GM12878 (cell line): ENCODE data around the gene ENOX1. TPM values are rescaled to one million over a fixed set of nuclear protein-coding genes. Genes with fewer than 3 reads are reported as not detected.

ENCODE experiments used
- polyA plus RNA-seq, 11 experiments: library from polyadenylated mRNA; depleted of rRNA in 4 of 11; unstranded in 6 of 11; stranded (reverse) in 5 of 11; fragments of >200 nt; fragmentation: Nextera tagmentation in 4 of 11; fragmentation: Illumina TruSeq in 1 of 11; extraction: Ambion mirVana in 4 of 11; extraction: Trizol in 1 of 11; gene quantifications; 1 replicate in 1 of 11; 2 replicates in 10 of 11; pipeline versions ENCODE4 v1.2.1 to v1.2.3, GENCODE V29; 2011 to 2016; ENCODE audit warnings: inconsistent platforms in 2 of 11, missing spikeins in 2 of 11, low read depth in 1 of 11
- small RNA-seq: library from RNA; depleted of rRNA; stranded (forward); fragments of <200 nt; gene quantifications from one replicate; pipeline ENCODE3, GENCODE V24; 2014
- total RNA-seq, 4 experiments: library from RNA; depleted of rRNA in 3 of 4; stranded (reverse); fragments of >200 nt in 3 of 4; fragmentation: Illumina TruSeq in 1 of 4; extraction: Trizol in 1 of 4; gene quantifications; 2 replicates each; pipeline versions ENCODE4 v1.2.1 to v1.2.3, GENCODE V29; 2013 to 2021

ENOX1 gene
- total and polyA plus RNA-seq, 10 of the 15 experiments (the other 5 are each of a cell fraction or from before 2014, with no cell fraction given) = 0.11 to 0.26 (median 0.15) TPM

Small RNA genes within 50 kb of the gene (small RNA-seq; reads per million reads assigned to genes)
- not detected for gene AL162713.1

Other genes starting within 250 kb of the ENOX1 start
- 2.6 and 2.9 TPM in 2 replicates for gene CCDC122, start 92.8 kb upstream of the ENOX1 start, total RNA-seq (2014; rRNA removed)
- 3.9 and 5.9 TPM in 2 replicates for gene CCDC122, start 92.8 kb upstream of the ENOX1 start, total RNA-seq (2014; rRNA removed; fragmentation: Illumina TruSeq; extraction: Trizol)
- 2.1 and 2.2 TPM in 2 replicates for gene CCDC122, start 92.8 kb upstream of the ENOX1 start, total RNA-seq (2021)
- gene CCDC122, start 92.8 kb upstream of the ENOX1 start, polyA plus RNA-seq (2011; rRNA removed) = 0.03 TPM in 1 of 2 replicates, not detected in the other
- 4.2 and 11.6 TPM in 2 replicates for gene CCDC122, start 92.8 kb upstream of the ENOX1 start, polyA plus RNA-seq (2014; fragmentation: Illumina TruSeq; extraction: Trizol)
- 1 to 10 TPM; 1.0 to 1.5 TPM for gene CCDC122, start 92.8 kb upstream of the ENOX1 start, polyA plus RNA-seq (2014; fragmentation: Nextera tagmentation; extraction: Ambion mirVana)
- gene CCDC122, start 92.8 kb upstream of the ENOX1 start, polyA plus RNA-seq (2014; rRNA removed) = 2.5 and 2.7 TPM in 2 replicates
- 1 to 10 TPM; 3.0 to 4.5 TPM for gene CCDC122, start 92.8 kb upstream of the ENOX1 start, polyA plus RNA-seq (2016; fragmentation: Nextera tagmentation; extraction: Ambion mirVana)
- 2.1 and 2.4 TPM in 2 replicates for gene LACC1, start 92.9 kb upstream of the ENOX1 start, total RNA-seq (2014; rRNA removed)
- gene LACC1, start 92.9 kb upstream of the ENOX1 start, total RNA-seq (2014; rRNA removed; fragmentation: Illumina TruSeq; extraction: Trizol) = 3.5 and 3.7 TPM in 2 replicates
- gene LACC1, start 92.9 kb upstream of the ENOX1 start, total RNA-seq (2021) = 2.5 and 3.5 TPM in 2 replicates
- 0.03 TPM in 2 replicates for gene LACC1, start 92.9 kb upstream of the ENOX1 start, polyA plus RNA-seq (2011; rRNA removed)
- gene LACC1, start 92.9 kb upstream of the ENOX1 start, polyA plus RNA-seq (2014; fragmentation: Illumina TruSeq; extraction: Trizol) = 3.6 and 5.5 TPM in 2 replicates
- gene LACC1, start 92.9 kb upstream of the ENOX1 start, polyA plus RNA-seq (2014; fragmentation: Nextera tagmentation; extraction: Ambion mirVana) = 1 to 10 TPM in 1 of 2 experiments, under 1 TPM in 1; 0.93 to 1.8 TPM
- 2.1 and 3.2 TPM in 2 replicates for gene LACC1, start 92.9 kb upstream of the ENOX1 start, polyA plus RNA-seq (2014; rRNA removed)
- 1 to 10 TPM; 2.7 to 3.6 TPM for gene LACC1, start 92.9 kb upstream of the ENOX1 start, polyA plus RNA-seq (2016; fragmentation: Nextera tagmentation; extraction: Ambion mirVana)